Panc1 (cell line): ENCODE results near the gene SLC49A3.

Experiments
- CTCF ChIP-seq: fragments of 450-650 bp; IDR thresholded peaks from 2 replicates; pipeline ENCODE4 v1.5.1; 2017; ENCODE audit warnings: mild to moderate bottlenecking
- REST ChIP-seq, 2 experiments: IDR thresholded peaks; 2 replicates each; pipeline ENCODE4 v1.6.1; 2011 to 2012; ENCODE audit warnings: low read depth in 2 of 2, control low read depth in 1 of 2, low read length in 1 of 2, mild to moderate bottlenecking in 1 of 2, moderate library complexity in 1 of 2; ENCODE audit not compliant: insufficient read depth in 1 of 2
- SIN3A ChIP-seq: IDR thresholded peaks from 2 replicates; pipeline ENCODE4 v1.6.1; 2012; ENCODE audit warnings: low read depth, mild to moderate bottlenecking, low read length, moderate library complexity, borderline replicate concordance; ENCODE audit not compliant: insufficient read depth
- TCF7L2 ChIP-seq: IDR thresholded peaks from 2 replicates; pipeline ENCODE4 v1.6.1; 2011; ENCODE audit warnings: mild to moderate bottlenecking, low read depth, low read length, inconsistent platforms

- TF ChIP-seq CTCF (no peak), SIN3A (no peak), REST (IDR thresholded peaks at IDR 0.05; ENCODE audit: insufficient read depth in 1 of 2, low read depth in 2 of 2, low read length in 1 of 2) (no peak), TCF7L2 (no peak)
Observed at GRCh38 chr4:689723-690122, 772 bp upstream of the SLC49A3 start.
